Activated CD8-positive, alpha-beta memory T cell treated with anti-CD3 and anti-CD28 coated beads for 4 hours (primary cell): ENCODE results near the gene PXDN.

Experiments
- DNase-seq, 2 donors: peaks; one replicate each; pipeline ENCODE4 v3.0.0-alpha.2; 2020; ENCODE audit warnings: low read depth in 2 of 2

Gene PXDN

GRCh38 chr2:1613731-1614354 is 130.5 kb downstream of the PXDN start:
- DNase-seq = no peak

GRCh38 chr2:1613078-1613445 is 131.3 kb downstream of the PXDN start:
- DNase-seq = no peak

DNA sequence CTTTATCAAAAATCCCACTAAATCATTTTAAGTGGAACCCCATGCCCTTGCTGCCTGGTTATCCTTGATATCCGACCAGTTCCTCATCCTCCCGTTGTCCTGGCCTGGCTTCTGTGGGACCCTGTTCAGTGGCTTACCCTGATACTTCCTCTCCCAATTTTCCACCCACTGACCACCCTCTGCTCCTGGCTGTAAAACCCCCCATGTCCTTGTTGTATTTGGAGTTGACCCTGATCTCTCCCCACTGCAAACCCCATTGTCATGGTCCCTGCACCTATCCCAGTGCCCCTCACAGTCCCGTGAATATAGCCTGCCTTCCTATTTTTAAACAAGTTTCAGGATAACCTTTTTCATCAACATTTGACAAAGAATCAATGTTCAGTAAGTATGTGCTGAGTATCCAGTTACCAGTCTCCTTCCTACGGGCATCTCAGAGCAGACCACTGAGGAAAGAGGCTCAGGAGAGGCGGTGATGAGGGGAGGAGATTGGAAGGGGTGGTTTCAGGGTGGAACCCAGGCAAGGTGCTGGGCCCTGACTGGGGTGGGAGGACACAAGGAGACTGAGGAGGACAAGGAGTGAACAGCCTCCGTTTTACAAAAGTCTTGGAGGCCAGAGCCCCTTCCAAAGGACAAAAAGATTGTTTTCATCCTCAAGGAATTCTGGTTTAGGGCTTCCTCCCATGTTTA is 131.8 kb downstream of the PXDN start:
- no peak for DNase-seq

- DNase-seq = no peak
Measured at GRCh38 chr2:1611886-1612285, 132.4 kb downstream of the PXDN start.

DNA sequence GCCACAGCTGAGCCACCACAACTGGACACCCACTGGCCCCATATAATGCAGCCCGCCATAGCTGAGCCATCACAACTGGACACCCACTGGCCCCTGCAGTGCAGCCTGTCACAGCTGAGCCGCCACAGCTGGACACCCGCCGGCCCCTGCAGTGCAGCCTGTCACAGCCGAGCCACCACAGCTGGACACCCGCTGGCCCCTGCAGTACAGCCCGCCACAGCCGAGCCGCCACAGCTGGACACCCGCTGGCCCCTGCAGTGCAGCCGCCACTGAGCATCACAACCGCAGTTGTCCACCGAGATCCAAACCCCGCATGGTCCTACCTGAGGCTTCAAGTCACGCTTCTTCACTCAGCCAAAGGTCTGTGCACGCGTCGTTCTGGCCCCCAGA is 134.2 kb downstream of the PXDN start:
- no peak for DNase-seq

DNA sequence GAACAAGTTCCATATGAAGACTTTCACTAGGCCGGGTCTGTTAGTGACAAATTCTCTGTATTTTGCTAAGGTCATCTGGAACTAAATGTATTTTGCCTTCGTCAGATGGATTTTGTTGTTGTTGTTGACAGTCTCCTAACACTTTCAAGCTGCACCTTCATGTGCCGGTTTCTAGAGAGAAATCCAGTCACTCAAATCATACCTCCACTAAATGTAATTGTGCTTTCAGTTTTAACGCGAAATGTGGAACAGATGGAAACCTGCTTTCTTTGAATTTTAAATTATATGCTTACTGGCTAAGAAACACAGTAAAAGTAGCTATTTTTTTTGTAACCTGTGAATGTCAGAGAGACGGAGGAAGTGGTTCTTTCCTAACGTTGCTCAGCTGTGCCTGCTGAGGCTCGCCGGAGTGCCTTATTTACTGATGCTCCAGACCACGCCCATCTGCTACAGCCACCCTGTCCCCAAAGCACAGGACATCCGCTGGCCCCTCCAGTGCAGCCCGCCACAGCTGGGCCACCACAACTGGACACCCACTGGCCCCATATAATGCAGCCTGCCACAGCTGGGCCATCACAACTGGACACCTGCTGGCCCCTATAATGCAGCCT is 134.7 kb downstream of the PXDN start:
- DNase-seq = no peak

- DNase-seq = no peak
Measured at GRCh38 chr2:1609040-1609439, 135.3 kb downstream of the PXDN start.

DNA sequence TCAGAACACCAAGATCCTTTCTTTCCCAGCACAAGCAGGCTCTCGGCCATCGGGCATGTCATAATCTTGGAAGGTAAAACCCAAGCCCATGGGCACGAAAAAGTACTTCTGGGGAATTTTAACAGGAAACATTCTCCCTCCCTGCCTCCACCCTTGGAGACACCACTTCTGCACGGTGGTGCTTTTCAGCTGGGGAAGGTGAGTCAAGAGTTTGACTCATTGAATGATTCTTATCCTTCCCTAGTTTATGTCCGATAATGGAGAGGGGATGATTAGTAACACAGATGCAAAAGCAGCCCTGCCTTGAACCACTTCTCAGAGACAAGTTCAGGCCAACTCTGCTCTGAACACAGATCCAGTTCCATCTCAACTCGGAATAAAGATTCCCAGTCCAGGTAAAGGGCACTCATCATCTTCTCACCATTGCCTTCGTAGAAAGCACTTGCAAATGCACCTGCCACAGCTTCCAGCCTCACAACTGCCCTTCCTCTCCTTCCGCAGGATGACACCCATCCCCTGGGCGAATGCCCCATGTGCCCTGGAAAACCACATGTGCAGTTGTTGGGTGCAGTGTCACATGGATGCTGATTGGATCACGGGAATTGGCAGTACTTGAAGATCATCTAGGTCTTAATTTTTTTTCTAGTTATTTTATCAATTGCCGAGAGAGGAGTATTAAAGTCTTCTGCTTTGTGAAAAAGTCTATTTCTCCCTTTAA is 136.2 kb downstream of the PXDN start:
- no peak for DNase-seq

DNA sequence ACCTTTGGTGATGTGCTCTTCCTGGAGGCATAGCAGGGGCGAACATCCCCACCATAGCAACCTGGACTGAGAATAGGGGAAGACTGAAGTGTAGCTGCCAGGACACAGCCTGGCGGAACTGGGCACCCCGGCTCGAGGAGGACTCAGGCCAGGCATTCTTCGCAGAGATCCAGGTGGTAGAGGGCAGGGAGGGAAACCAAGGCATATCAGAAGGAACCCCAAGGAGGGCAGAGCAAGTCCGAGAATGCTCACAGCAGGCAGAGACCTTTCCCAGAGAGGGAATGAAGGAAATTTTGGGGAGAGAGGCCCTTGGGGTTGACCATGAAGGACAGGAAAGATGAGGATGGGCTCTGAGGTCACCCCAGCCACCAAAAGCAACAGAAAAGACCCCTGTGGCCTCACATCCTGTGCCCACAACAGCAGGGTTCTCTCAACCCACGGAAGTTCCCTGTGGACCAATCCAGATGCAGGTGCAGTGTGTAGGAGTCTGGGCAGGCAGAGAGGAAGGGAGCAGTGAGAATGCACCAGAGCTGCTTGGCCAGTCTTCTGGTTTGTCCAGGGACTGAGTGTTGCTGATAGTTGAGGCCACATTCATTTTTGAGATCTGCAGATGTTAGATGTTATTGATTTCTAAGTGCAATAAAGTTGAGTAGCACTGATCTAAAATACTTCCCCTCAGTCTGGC is 136.9 kb downstream of the PXDN start:
- no peak for DNase-seq

- no peak for DNase-seq
Measured at GRCh38 chr2:1606421-1607235, 137.7 kb downstream of the PXDN start.

GRCh38 chr2:1606046-1606400 is 138.3 kb downstream of the PXDN start:
- DNase-seq = no peak

- no peak for DNase-seq
Measured at GRCh38 chr2:1605102-1606045, 138.9 kb downstream of the PXDN start.

- no peak for DNase-seq
Measured at GRCh38 chr2:1603521-1603920, 140.8 kb downstream of the PXDN start.

DNA sequence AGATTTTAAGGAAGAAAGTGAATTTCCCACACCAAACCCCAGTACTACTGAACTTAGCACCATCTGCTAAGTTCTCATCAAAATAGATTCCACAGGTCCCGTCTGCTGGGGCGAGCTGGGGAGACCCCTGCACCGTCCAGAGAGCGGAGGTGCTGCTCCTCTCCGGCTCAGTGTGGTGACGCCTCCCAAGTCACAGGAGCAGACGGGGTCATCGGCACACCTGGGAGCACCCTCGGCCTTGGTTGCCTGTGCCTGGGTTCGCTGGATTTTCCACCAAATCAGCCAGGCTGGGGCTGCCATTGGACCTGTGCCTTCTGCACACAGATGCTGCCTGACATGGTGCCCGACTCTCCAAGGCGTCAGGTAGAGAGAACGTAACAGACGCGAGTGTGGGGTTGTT is 141.3 kb downstream of the PXDN start:
- no peak for DNase-seq

- DNase-seq = no peak
Measured at GRCh38 chr2:1602278-1603010, 141.9 kb downstream of the PXDN start.

- DNase-seq = no peak
Measured at GRCh38 chr2:1601471-1602277, 142.6 kb downstream of the PXDN start.

GRCh38 chr2:1601067-1601412 is 143.3 kb downstream of the PXDN start:
- no peak for DNase-seq

DNA sequence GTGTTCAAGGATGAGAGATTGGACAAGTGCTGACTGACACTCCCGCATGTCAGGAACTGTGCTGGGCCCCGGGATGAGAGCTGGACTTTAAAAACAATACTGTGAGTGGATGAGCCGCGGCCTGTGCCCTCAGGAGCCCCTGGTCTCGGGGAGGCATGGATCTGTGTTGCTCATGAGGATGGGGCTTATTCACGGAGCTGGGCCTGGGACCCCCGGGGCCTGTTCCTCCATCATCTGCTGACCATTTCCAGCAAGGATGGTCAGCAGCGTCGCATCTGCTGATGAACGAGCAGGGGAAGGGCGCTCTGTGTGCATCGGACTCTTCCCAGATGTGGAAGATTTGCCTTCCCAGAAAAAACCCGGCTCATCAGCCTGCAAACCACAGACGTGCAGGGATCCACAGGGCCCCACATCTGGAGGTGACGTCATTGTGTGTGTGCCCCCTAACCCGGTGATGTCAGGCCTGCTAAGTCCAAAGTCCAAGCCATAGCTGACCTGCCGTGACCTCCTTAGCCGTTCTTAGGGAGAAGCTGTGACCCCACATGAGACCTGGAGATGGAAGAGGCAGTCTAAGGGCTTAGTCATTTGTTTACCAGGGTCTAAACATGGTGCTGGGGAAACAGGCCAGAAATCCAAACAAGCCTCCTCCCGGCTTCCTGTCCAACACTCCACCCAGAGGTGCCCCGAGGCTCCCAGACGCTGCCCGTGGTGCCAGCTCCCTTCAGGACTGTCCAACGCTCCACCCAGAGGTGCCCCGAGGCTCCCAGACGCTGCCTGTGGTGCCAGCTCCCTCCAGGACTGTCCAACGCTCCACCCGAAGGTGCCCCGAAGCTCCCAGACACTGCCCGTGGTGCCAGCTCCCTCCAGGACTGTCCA is 143.9 kb downstream of the PXDN start:
- DNase-seq = no peak
